OCI-LY3 (cell line): ENCODE measurements around the gene MAP3K2.

Experiments
- H2AFZ ChIP-seq: fragments of 200-600, 300-600 bp; shearing (Covaris generic); 2 replicates; pipeline ENCODE4 v1.6.0; 2014; ENCODE audit warnings: antibody characterized with exemption, low read depth, low read length
- H3K27ac ChIP-seq: fragments of 200-600, 300-600 bp; sonication (generic); 2 replicates; pipeline ENCODE4 v1.5.1; 2014; ENCODE audit warnings: mild to moderate bottlenecking, low read length, moderate library complexity, mixed read lengths
- H3K27me3 ChIP-seq: fragments of 200-600, 300-600 bp; sonication (generic); 2 replicates; pipeline ENCODE4 v1.6.1; 2014; ENCODE audit warnings: low read depth, low read length, mixed read lengths
- H3K36me3 ChIP-seq: fragments of 200-600, 300-600 bp; sonication (generic); replicated peaks from 2 replicates; pipeline ENCODE3; 2014; ENCODE audit warnings: low read depth, low read length, mixed read lengths
- H3K4me1 ChIP-seq: fragments of 300-600, 200-600 bp; sonication (generic); 2 replicates; pipeline ENCODE4 v1.6.1; 2014; ENCODE audit warnings: low read length, mixed read lengths
- H3K4me2 ChIP-seq: fragments of 200-600, 300-600 bp; sonication (generic); 2 replicates; pipeline ENCODE4 v1.6.1; 2014; ENCODE audit warnings: low read length, mixed read lengths
- H3K4me3 ChIP-seq: fragments of 300-600, 200-600 bp; sonication (generic); 2 replicates; pipeline ENCODE4 v1.5.1; 2014; ENCODE audit warnings: antibody characterized with exemption, mild to moderate bottlenecking, low read length, moderate library complexity
- H3K79me2 ChIP-seq: fragments of 300-600, 200-600 bp; shearing (Covaris generic); 2 replicates; pipeline ENCODE4 v1.6.1; 2014; ENCODE audit warnings: mild to moderate bottlenecking, low read length, mixed read lengths
- H3K9ac ChIP-seq: fragments of 300-600, 200-600 bp; shearing (Covaris generic); 2 replicates; pipeline ENCODE4 v1.6.0; 2014; ENCODE audit warnings: mild to moderate bottlenecking, low read length, moderate library complexity
- H3K9me3 ChIP-seq: fragments of 200-600, 300-600 bp; shearing (Covaris generic); 2 replicates; pipeline ENCODE4 v1.6.1; 2014; ENCODE audit warnings: low read length, mixed read lengths; ENCODE audit not compliant: insufficient read depth
- H4K20me1 ChIP-seq: fragments of 200-600, 300-600 bp; sonication (generic); 2 replicates; pipeline ENCODE4 v1.6.1; 2016; ENCODE audit warnings: low read length, mixed read lengths; ENCODE audit not compliant: insufficient read depth
- CTCF ChIP-seq: fragments of 200-600, 300-600 bp; sonication (generic); IDR thresholded peaks from 2 replicates; pipeline ENCODE4 v1.5.1; 2014; ENCODE audit warnings: antibody characterized with exemption, low read length, low read depth
- EZH2phosphoT487 ChIP-seq: fragments of 200-600 bp; shearing (Covaris generic); IDR thresholded peaks from 2 replicates; pipeline ENCODE4 v1.6.1; 2018; ENCODE audit warnings: antibody characterized with exemption, mixed run types, low read depth

The MAP3K2 gene

DNA sequence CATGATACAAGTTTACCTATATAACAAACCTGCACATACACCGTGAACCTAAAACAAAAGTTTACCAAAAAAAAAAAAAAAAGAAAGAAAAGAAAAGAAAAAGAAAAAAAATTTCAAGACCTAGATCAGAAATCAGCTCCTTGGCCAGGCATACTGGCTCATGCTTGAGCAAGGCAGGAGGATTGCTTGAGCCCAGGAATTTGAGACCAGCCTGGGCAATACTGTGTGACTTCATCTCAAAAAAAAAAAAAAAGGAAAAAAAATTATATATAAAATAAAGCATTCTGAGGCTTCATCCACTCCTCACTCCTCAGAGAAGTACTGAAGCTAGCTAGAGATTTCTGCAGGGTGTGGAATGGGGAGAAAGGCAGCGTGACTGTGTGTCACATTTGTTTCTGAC lies 18.7 kb upstream of the MAP3K2 start:
- peaks cover 48% of the 10 kb centered on the region for H3K4me1 ChIP-seq
- H4K20me1 ChIP-seq, result no peaks in the 10 kb centered on the region
- peaks cover 7% of the 10 kb centered on the region; the same call in 1 of the 2 replicates for H3K27me3 ChIP-seq
- no peak overlapping the region for H2AFZ ChIP-seq
- H3K4me3 ChIP-seq, result no peak overlapping the region
- no peaks in the 10 kb centered on the region for H3K9me3 ChIP-seq
- H3K27ac ChIP-seq, result no peak overlapping the region
- no peak overlapping the region for H3K9ac ChIP-seq
- no peak overlapping the region for H3K4me2 ChIP-seq
- TF ChIP-seq EZH2phosphoT487, result no peak
- no peak for TF ChIP-seq CTCF
- no peaks in the 10 kb centered on the region for H3K79me2 ChIP-seq
- H3K36me3 ChIP-seq, result no peaks in the 10 kb centered on the region

GRCh38 chr2:127405255-127405610 lies 17.5 kb upstream of the MAP3K2 start:
- no peaks in the 10 kb centered on the region for H3K9me3 ChIP-seq
- no peak overlapping the region for H3K4me2 ChIP-seq
- no peaks in the 10 kb centered on the region for H3K79me2 ChIP-seq
- H3K4me3 ChIP-seq, result no peak overlapping the region
- no peak overlapping the region for H3K27ac ChIP-seq
- no peaks in the 10 kb centered on the region for H4K20me1 ChIP-seq
- TF ChIP-seq EZH2phosphoT487, result no peak
- no peak for TF ChIP-seq CTCF
- H3K9ac ChIP-seq, result no peak overlapping the region
- H3K27me3 ChIP-seq, result peaks cover 7% of the 10 kb centered on the region; the same call in 1 of the 2 replicates
- no peaks in the 10 kb centered on the region for H3K36me3 ChIP-seq
- H2AFZ ChIP-seq, result no peak overlapping the region
- peaks cover 48% of the 10 kb centered on the region for H3K4me1 ChIP-seq

DNA sequence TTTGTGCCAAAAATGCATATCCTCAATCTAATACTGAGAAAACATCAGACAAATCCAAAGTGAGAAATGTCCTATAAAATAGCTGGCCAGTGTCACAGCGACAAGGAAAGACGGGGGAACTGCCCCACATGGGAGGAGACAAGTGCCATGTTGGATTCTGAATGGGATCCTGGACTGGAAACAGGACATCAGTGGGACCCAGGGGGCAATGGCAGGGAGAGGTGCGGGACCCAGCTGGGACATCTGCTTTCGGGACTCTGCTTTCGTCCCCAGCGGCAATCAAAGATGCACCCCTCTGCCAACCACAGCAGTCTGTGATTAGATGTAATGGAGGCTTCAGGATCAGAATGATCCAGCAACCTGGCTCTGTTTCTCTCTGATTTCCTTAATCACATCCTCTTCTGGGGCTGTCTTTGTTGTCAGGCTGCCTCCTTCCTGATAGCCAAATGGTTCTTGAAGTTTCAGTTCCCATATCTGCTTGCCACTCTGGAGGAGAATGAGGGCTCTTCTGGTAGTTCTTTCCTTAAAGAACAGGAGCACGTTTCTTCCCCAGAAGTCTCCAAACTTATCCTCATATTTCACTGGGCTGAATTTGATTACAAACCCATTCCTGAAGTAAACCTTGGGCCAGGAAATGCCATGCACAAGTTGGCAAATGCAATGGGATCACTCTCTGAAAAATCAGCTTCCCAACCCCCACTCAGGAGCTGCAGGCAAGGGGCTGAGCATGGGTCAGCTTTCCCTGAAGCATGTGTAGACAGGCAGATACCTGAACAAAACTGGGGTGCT lies 16.9 kb upstream of the MAP3K2 start:
- peaks cover 44% of the 10 kb centered on the region for H3K4me1 ChIP-seq
- no peaks in the 10 kb centered on the region for H4K20me1 ChIP-seq
- no peaks in the 10 kb centered on the region for H3K79me2 ChIP-seq
- no peak for TF ChIP-seq CTCF
- TF ChIP-seq EZH2phosphoT487, result no peak
- no peak overlapping the region for H3K4me2 ChIP-seq
- H3K36me3 ChIP-seq, result no peaks in the 10 kb centered on the region
- no peak overlapping the region for H2AFZ ChIP-seq
- H3K27ac ChIP-seq, result no peak overlapping the region
- H3K9me3 ChIP-seq, result no peaks in the 10 kb centered on the region
- peaks cover 12% of the 10 kb centered on the region; the same call in 1 of the 2 replicates for H3K27me3 ChIP-seq
- no peak overlapping the region for H3K4me3 ChIP-seq
- no peak overlapping the region for H3K9ac ChIP-seq

- Histone ChIP-seq H3K4me1 (peaks cover 41% of the 10 kb centered on the region), H3K9ac (no peak overlapping the region), H4K20me1 (no peaks in the 10 kb centered on the region), H3K4me2 (no peak overlapping the region), H3K27me3 (peaks cover 14% of the 10 kb centered on the region; the same call in 1 of the 2 replicates), H3K36me3 (no peaks in the 10 kb centered on the region), H3K79me2 (no peaks in the 10 kb centered on the region), H3K27ac (no peak overlapping the region), H3K4me3 (no peak overlapping the region), H2AFZ (no peak overlapping the region), H3K9me3 (no peaks in the 10 kb centered on the region)
- no peak for TF ChIP-seq CTCF
- TF ChIP-seq EZH2phosphoT487, result no peak
Observed at GRCh38 chr2:127403460-127403859, 15.7 kb upstream of the MAP3K2 start.
